ENCODE measurements around the gene MEX3D.

- TF ChIP-seq CTCF (IDR thresholded peaks at IDR 0.05) (no peak), POLR2A (IDR thresholded peaks at IDR 0.05) (no peak)
Observed at GRCh38 chr19:1549332-1549945, 18.7 kb downstream of the MEX3D start.

Data from body of pancreas (tissue), 4 donors.